ENCODE results near the gene ARSD.

Gene ARSD

DNA sequence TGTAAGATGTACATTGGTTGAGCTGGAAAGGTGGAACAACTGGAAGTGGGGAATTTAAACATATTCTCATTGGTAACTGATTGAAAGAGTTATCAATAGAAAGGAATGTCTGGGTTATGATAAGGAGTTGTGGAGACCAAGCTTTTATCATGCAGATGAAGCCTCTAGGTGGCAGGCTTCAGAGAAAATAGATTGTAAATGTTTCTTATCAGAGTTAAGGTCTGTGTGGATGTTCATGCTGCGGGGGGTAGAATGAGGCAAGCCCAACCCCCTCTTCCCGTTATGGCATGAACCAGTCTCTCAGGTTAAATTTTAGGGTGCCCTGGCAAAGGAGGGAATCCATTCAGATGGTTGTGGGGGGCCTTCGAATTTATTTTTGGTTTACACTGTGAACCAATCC is 16.0 kb downstream of the ARSD start:
- TF ChIP-seq, protein P1, sequence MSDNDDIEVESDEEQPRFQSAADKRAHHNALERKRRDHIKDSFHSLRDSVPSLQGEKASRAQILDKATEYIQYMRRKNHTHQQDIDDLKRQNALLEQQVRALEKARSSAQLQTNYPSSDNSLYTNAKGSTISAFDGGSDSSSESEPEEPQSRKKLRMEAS (IDR thresholded peaks at IDR 0.05; ENCODE audit: low read depth, low read length) = no peak
- peak; percentile 24 for TF ChIP-seq CTCF (IDR thresholded peaks at IDR 0.05; ENCODE audit: low read depth, low read length)
- peak; percentile 5 for DNase-seq (ENCODE audit: low read depth)
- H3K4me3 ChIP-seq (ENCODE audit: low read depth, low read length) = no peak overlapping the region

GRCh38 chrX:2910109-2910508 is 19.0 kb downstream of the ARSD start:
- DNase-seq (ENCODE audit: low read depth) = no peak
- TF ChIP-seq POLR2A (IDR thresholded peaks at IDR 0.05; ENCODE audit: extremely low read depth, insufficient read length) = no peak
- TF ChIP-seq MYC (IDR thresholded peaks at IDR 0.05; ENCODE audit: low read depth, low read length) = no peak
- TF ChIP-seq CTCF (IDR thresholded peaks at IDR 0.05; ENCODE audit: low read depth, low read length) = no peak
- TF ChIP-seq, protein P1 (IDR thresholded peaks at IDR 0.05; ENCODE audit: low read depth, low read length) = no peak
- no peak overlapping the region for H3K4me3 ChIP-seq (ENCODE audit: low read depth, low read length)

DNA sequence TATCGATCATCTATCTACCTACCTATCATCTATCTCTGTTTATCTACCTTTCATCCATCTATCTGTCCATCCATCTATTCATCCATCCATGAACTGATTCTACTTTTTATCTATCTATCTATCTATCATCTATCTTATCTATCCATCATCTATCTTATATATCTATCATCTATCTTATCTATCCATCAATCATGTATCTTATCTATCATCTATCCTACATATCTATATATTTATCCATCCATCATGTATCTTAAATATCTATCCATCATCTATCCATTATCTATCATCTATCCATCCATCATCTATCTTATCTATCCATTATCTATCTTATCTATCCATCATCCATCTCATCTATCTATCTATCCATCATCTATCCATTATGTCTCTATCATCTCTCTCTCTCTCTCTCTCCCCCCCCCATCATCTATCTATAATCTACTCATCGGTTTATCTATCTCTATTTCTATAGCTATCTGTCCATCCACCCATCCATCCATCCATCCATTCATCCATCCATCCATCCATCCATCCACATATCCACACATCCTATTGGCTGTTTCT is 20.9 kb downstream of the ARSD start:
- DNase-seq (ENCODE audit: low read depth) = no peak
- no peak overlapping the region for H3K4me3 ChIP-seq (ENCODE audit: low read depth, low read length)
- TF ChIP-seq, protein P1 (IDR thresholded peaks at IDR 0.05; ENCODE audit: low read depth, low read length) = no peak
- TF ChIP-seq MYC (IDR thresholded peaks at IDR 0.05; ENCODE audit: low read depth, low read length) (no peak), CTCF (IDR thresholded peaks at IDR 0.05; ENCODE audit: low read depth, low read length) (no peak), POLR2A (IDR thresholded peaks at IDR 0.05; ENCODE audit: extremely low read depth, insufficient read length) (no peak)

- no peak for DNase-seq (ENCODE audit: low read depth)
- no peak overlapping the region for H3K4me3 ChIP-seq (ENCODE audit: low read depth, low read length)
- no peak for TF ChIP-seq MYC (IDR thresholded peaks at IDR 0.05; ENCODE audit: low read depth, low read length)
- TF ChIP-seq, protein P1 (IDR thresholded peaks at IDR 0.05; ENCODE audit: low read depth, low read length) = no peak
- TF ChIP-seq CTCF (IDR thresholded peaks at IDR 0.05; ENCODE audit: low read depth, low read length) = no peak
- TF ChIP-seq POLR2A (IDR thresholded peaks at IDR 0.05; ENCODE audit: extremely low read depth, insufficient read length) = no peak
These were observed 21.8 kb downstream of the ARSD start for GRCh38 chrX:2907295-2907694.

GRCh38 chrX:2903366-2903765 is 25.8 kb downstream of the ARSD start:
- H3K4me3 ChIP-seq (ENCODE audit: low read depth, low read length) = no peak overlapping the region
- peak; percentile 13 for DNase-seq (ENCODE audit: low read depth)
- TF ChIP-seq, protein P1 (IDR thresholded peaks at IDR 0.05; ENCODE audit: low read depth, low read length) = no peak
- TF ChIP-seq CTCF (IDR thresholded peaks at IDR 0.05; ENCODE audit: low read depth, low read length) (peak; percentile 7), MYC (IDR thresholded peaks at IDR 0.05; ENCODE audit: low read depth, low read length) (no peak), POLR2A (IDR thresholded peaks at IDR 0.05; ENCODE audit: extremely low read depth, insufficient read length) (no peak)

DNA sequence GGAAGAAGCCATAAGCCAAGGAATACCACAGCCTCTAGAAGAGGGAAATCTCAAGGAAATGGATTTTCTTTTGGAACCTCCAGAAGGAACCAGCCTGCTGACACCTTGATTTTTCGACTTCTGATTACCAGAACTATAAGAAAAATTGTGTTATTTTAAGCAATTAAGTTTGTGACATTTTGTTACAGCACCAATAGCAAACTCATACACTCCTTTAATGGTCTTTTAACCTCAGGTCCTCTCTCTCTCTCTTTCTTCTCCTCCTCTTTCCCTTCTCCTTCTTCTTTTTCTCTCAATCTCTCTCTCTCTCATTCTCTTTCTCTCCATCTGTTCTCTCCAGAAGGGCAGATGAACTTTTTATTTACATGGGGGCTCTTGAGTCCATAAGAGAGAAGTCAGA is 26.3 kb downstream of the ARSD start:
- no peak overlapping the region for H3K4me3 ChIP-seq (ENCODE audit: low read depth, low read length)
- no peak for DNase-seq (ENCODE audit: low read depth)
- TF ChIP-seq POLR2A (IDR thresholded peaks at IDR 0.05; ENCODE audit: extremely low read depth, insufficient read length) (no peak), MYC (IDR thresholded peaks at IDR 0.05; ENCODE audit: low read depth, low read length) (no peak), CTCF (IDR thresholded peaks at IDR 0.05; ENCODE audit: low read depth, low read length) (no peak)
- TF ChIP-seq, protein P1 (IDR thresholded peaks at IDR 0.05; ENCODE audit: low read depth, low read length) = no peak
